Melanocyte of skin (primary cell): ENCODE data around the gene POC5. TPM values are rescaled to one million over a fixed set of nuclear protein-coding genes. Genes with fewer than 3 reads are reported as not detected.

Source experiments
- small RNA-seq, 2 donors: library from RNA; depleted of rRNA; stranded (forward); fragments of <200 nt; gene quantifications; one replicate each; pipeline ENCODE3, GENCODE V24; 2012
- total RNA-seq, 2 donors: library from RNA; depleted of rRNA; stranded (reverse); fragments of >200 nt; gene quantifications; 2 replicates each; pipeline ENCODE4 v1.2.3, GENCODE V29; 2012

POC5 gene, protein sequence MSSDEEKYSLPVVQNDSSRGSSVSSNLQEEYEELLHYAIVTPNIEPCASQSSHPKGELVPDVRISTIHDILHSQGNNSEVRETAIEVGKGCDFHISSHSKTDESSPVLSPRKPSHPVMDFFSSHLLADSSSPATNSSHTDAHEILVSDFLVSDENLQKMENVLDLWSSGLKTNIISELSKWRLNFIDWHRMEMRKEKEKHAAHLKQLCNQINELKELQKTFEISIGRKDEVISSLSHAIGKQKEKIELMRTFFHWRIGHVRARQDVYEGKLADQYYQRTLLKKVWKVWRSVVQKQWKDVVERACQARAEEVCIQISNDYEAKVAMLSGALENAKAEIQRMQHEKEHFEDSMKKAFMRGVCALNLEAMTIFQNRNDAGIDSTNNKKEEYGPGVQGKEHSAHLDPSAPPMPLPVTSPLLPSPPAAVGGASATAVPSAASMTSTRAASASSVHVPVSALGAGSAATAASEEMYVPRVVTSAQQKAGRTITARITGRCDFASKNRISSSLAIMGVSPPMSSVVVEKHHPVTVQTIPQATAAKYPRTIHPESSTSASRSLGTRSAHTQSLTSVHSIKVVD
- 10 to 100 TPM; 14.1 to 15.7 TPM for total RNA-seq

DNA sequence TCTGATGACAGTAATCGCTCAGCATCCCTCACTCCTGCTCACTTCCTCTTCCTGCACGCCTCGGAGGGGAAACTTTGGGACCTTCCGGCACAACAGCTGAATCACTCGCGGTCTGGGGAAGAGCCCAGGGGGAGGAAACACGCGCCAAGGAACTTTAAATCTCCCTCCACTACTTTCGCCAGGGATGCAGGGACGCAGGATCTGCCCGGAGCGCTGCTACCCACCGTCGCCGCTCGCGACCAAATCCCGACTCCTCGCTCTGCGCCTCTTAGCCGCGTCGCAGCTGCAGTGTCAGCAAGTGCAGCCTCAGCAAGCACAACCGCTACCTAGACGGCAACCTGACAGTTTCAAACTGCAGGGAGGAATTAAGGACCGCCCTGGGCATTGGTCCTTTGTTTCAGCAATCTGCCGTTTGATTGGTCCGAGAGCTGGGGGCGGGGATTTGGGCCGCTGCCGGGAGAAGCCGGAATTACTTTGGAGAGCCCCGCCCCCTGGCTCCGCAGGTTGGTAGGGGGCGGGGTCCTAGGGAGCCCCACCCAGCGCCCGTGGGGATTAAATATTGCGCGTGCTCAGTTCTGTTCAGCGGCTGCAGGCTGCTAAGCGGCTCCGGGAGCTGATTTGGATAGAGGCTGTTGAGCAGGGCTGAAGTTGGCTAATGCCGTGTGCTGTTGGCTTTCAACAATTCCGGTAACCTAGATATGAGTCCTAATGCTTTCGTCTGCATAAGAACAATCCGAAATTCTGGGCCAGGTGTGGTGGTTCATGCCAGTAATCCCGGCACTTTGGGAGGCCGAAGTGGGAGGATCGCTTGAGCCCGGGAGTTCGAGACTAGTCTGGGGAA, at the start of gene POC5:
POC5 (minus strand) TSS at position 356 of the 841 bp plus-strand sequence. CDS start 4,500 bp downstream, outside the sequence.

Small RNAs within 50 kb of the gene (small RNA-seq; reads per million reads assigned to genes)
- 0 reads per million in 2 donors for gene RNU6-680P

Other genes starting within 250 kb of the POC5 start
- 10 to 100 TPM; 63.3 to 75.7 TPM for gene CERT1, start 205.8 kb downstream of the POC5 start, total RNA-seq
- 10 to 100 TPM; 28.0 to 32.3 TPM for gene POLK, start 205.5 kb downstream of the POC5 start, total RNA-seq
- under 1 TPM; under 0.01 to 0.33 TPM for gene ANKDD1B, start 106.0 kb downstream of the POC5 start, total RNA-seq